DMS79 (cell line): ENCODE measurements around the gene CXCR4.
"Not testable (repeated sequence)": the region's sequence is repeated elsewhere in the genome, so short reads cannot be mapped to it uniquely, and the experiment has no call there.

ENCODE experiments used
- DNase-seq: peaks from one replicate; lab custom pipeline; 2025; lab: John Stamatoyannopoulos, UW

Gene CXCR4

GRCh38 chr2:136115183-136115761 lies 2.7 kb downstream of the CXCR4 start:
- DNase-seq: no peak

GRCh38 chr2:136114382-136114781 lies 3.6 kb downstream of the CXCR4 start:
- DNase-seq: no peak

- DNase-seq: no peak
Measured at GRCh38 chr2:136113209-136113971, 4.6 kb downstream of the CXCR4 start.

- DNase-seq: no peak
Measured at GRCh38 chr2:136112317-136113208, 5.4 kb downstream of the CXCR4 start.

GRCh38 chr2:136111711-136112110 lies 6.2 kb downstream of the CXCR4 start:
- DNase-seq: no peak

- no peak for DNase-seq
Measured at GRCh38 chr2:136110526-136110925, 7.4 kb downstream of the CXCR4 start.

GRCh38 chr2:136108463-136108862 lies 9.5 kb downstream of the CXCR4 start:
- no peak for DNase-seq

- DNase-seq: peak; percentile 46
Measured at GRCh38 chr2:136107051-136108033, 10.6 kb downstream of the CXCR4 start.

GRCh38 chr2:136106505-136106904 lies 11.4 kb downstream of the CXCR4 start:
- no peak for DNase-seq

- no peak for DNase-seq
Measured at GRCh38 chr2:136104977-136105376, 13.0 kb downstream of the CXCR4 start.

GRCh38 chr2:136101042-136101441 lies 16.9 kb downstream of the CXCR4 start:
- no peak for DNase-seq

GRCh38 chr2:136098441-136098840 lies 19.5 kb downstream of the CXCR4 start:
- DNase-seq: no peak

- no peak for DNase-seq
Measured at GRCh38 chr2:136093583-136093982, 24.4 kb downstream of the CXCR4 start.

- DNase-seq: no peak
Measured at GRCh38 chr2:136091899-136092298, 26.1 kb downstream of the CXCR4 start.

- not testable (repeated sequence) for DNase-seq
Measured at GRCh38 chr2:136087901-136088460, 30.0 kb downstream of the CXCR4 start.

GRCh38 chr2:136086253-136087016 lies 31.5 kb downstream of the CXCR4 start:
- no peak for DNase-seq

- DNase-seq: no peak
Measured at GRCh38 chr2:136085453-136086209, 32.3 kb downstream of the CXCR4 start.

- no peak for DNase-seq
Measured at GRCh38 chr2:136081582-136082210, 36.3 kb downstream of the CXCR4 start.

- DNase-seq: no peak
Measured at GRCh38 chr2:136080114-136080513, 37.8 kb downstream of the CXCR4 start.
